Neural progenitor cell (in vitro differentiated cells): Measurements from ENCODE around the gene KIF3B.

Source experiments
- CTCF ChIP-seq: fragments of 200-600 bp; sonication (generic); IDR thresholded peaks from 2 replicates; pipeline ENCODE4 v1.5.1; 2017; ENCODE audit warnings: antibody characterized with exemption, mild to moderate bottlenecking
- EZH2 ChIP-seq: fragments of 200-600 bp; sonication (generic); IDR thresholded peaks from 2 replicates; pipeline ENCODE4 v1.6.1; 2017; ENCODE audit warnings: antibody characterized with exemption, mild to moderate bottlenecking, moderate library complexity

DNA sequence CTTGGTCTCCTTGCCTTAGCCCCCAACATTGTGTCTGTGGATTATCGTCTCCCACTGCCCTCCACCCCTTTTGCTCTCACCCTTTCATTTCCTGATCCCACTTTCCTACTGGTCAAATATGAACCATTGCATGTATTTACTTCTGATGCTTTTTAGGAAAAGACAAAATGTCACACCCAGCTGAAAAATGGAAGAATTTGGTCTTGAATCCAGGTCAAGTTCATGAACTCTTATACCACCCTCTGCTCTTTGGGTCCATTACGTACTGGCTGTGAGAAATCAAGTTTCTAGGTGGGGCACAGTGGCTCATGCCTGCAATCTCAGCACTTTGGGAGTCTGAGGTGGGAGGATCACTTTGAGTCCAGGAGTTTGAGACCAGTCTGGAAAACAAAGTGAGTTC is 15.8 kb upstream of the KIF3B start:
- no peak for TF ChIP-seq CTCF
- TF ChIP-seq EZH2: no peak
